DOHH2 (cell line): ENCODE measurements around the gene SHCBP1L.

ENCODE experiments used
- H3F3A ChIP-seq: fragments of 200-600 bp; sonication (generic), shearing (Covaris generic); 2 replicates; pipeline ENCODE4 v1.6.0; 2016; ENCODE audit warnings: antibody characterized with exemption, mild to moderate bottlenecking; ENCODE audit not compliant: control insufficient read depth, insufficient read depth
- H3K27ac ChIP-seq: fragments of 200-600 bp; sonication (generic); 2 replicates; pipeline ENCODE4 v1.5.1; 2014; ENCODE audit warnings: low read depth, mild to moderate bottlenecking, low read length, moderate library complexity
- H3K27me3 ChIP-seq: fragments of 200-600 bp; sonication (generic); 2 replicates; pipeline ENCODE4 v1.6.1; 2014; ENCODE audit warnings: mild to moderate bottlenecking, low read length, mixed read lengths; ENCODE audit not compliant: control insufficient read depth
- H3K36me3 ChIP-seq: fragments of 200-600 bp; sonication (generic); 2 replicates; pipeline ENCODE4 v1.6.1; 2014; ENCODE audit warnings: mild to moderate bottlenecking, low read length, moderate library complexity, mixed read lengths; ENCODE audit not compliant: control insufficient read depth
- H3K4me1 ChIP-seq: fragments of 200-600 bp; sonication (generic); 2 replicates; pipeline ENCODE4 v1.6.1; 2014; ENCODE audit warnings: mild to moderate bottlenecking, low read length, mixed read lengths; ENCODE audit not compliant: control insufficient read depth
- H3K4me2 ChIP-seq: fragments of 200-600 bp; sonication (generic); 2 replicates; pipeline ENCODE4 v1.6.0; 2014; ENCODE audit warnings: mild to moderate bottlenecking, low read length, moderate library complexity
- H3K4me3 ChIP-seq: fragments of 200-600 bp; sonication (generic); 2 replicates; pipeline ENCODE4 v1.5.1; 2014; ENCODE audit warnings: mild to moderate bottlenecking, low read length, mixed read lengths
- H3K79me2 ChIP-seq: fragments of 200-600 bp; sonication (generic); 2 replicates; pipeline ENCODE4 v1.6.1; 2014; ENCODE audit warnings: mild to moderate bottlenecking, low read length, mixed read lengths; ENCODE audit not compliant: control insufficient read depth
- H3K9me2 ChIP-seq: fragments of 200-600 bp; sonication (generic); replicated peaks from 2 replicates; pipeline ENCODE4 v1.6.1; 2014; ENCODE audit warnings: mild to moderate bottlenecking, low read length, mixed read lengths; ENCODE audit not compliant: control insufficient read depth
- H3K9me3 ChIP-seq: fragments of 200-600 bp; sonication (generic); 2 replicates; pipeline ENCODE4 v1.6.1; 2014; ENCODE audit warnings: antibody characterized with exemption, low read length, mixed read lengths; ENCODE audit not compliant: control insufficient read depth, insufficient read depth
- H4K20me1 ChIP-seq: fragments of 200-600 bp; sonication (generic); 2 replicates; pipeline ENCODE4 v1.6.0; 2014; ENCODE audit warnings: low read depth, mild to moderate bottlenecking, antibody characterized with exemption, low read length, moderate library complexity; ENCODE audit not compliant: control insufficient read depth, insufficient read depth
- EZH2phosphoT487 ChIP-seq: fragments of 200-600 bp; sonication (generic); IDR thresholded peaks from 2 replicates; pipeline ENCODE4 v1.6.1; 2017; ENCODE audit warnings: borderline replicate concordance, mild to moderate bottlenecking, antibody characterized with exemption, low read length, moderate library complexity, mixed read lengths
- TF ChIP-seq, protein P1 (sequence below): fragments of 200-600 bp; sonication (generic); IDR thresholded peaks from one replicate; pipeline ENCODE4 v1.5.1; 2014; ENCODE audit warnings: antibody characterized with exemption, mild to moderate bottlenecking, low read depth, low read length; ENCODE audit not compliant: poor library complexity, severe bottlenecking

The SHCBP1L gene

GRCh38 chr1:182990413-182991144 lies 37.6 kb upstream of the SHCBP1L start:
- TF ChIP-seq, protein P1, sequence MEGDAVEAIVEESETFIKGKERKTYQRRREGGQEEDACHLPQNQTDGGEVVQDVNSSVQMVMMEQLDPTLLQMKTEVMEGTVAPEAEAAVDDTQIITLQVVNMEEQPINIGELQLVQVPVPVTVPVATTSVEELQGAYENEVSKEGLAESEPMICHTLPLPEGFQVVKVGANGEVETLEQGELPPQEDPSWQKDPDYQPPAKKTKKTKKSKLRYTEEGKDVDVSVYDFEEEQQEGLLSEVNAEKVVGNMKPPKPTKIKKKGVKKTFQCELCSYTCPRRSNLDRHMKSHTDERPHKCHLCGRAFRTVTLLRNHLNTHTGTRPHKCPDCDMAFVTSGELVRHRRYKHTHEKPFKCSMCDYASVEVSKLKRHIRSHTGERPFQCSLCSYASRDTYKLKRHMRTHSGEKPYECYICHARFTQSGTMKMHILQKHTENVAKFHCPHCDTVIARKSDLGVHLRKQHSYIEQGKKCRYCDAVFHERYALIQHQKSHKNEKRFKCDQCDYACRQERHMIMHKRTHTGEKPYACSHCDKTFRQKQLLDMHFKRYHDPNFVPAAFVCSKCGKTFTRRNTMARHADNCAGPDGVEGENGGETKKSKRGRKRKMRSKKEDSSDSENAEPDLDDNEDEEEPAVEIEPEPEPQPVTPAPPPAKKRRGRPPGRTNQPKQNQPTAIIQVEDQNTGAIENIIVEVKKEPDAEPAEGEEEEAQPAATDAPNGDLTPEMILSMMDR, result no peak
- TF ChIP-seq EZH2phosphoT487, result no peak
- H3K27me3 ChIP-seq, result peaks cover 16% of the 10 kb centered on the region
- H3K27ac ChIP-seq, result no peak overlapping the region
- H3K4me1 ChIP-seq, result no peaks in the 10 kb centered on the region
- no peak overlapping the region for H3K4me3 ChIP-seq
- no peaks in the 10 kb centered on the region for H3F3A ChIP-seq
- H3K9me2 ChIP-seq, result no peaks in the 10 kb centered on the region
- no peaks in the 10 kb centered on the region for H3K9me3 ChIP-seq
- no peak overlapping the region for H3K4me2 ChIP-seq
- no peaks in the 10 kb centered on the region for H3K36me3 ChIP-seq
- no peaks in the 10 kb centered on the region for H3K79me2 ChIP-seq
- H4K20me1 ChIP-seq, result no peaks in the 10 kb centered on the region

DNA sequence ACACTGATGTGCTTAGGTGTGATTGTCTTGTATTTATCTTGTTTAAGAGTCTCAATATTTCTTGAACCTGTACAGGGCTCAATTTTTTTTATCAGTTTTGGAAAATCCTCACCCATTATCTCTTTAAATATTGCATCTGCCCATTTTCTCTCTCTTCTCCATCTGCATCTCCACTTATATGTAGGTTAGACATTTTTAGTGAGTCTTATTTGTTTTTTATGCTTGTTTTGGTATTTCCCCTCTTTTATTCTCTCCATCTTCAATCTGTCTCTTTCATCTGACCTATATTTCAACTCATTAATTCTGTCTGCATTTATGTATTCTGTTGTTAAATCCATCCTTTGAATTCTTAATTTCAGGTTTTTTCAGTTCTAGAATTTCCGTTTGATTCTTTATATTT lies 32.9 kb upstream of the SHCBP1L start:
- Histone ChIP-seq H3K79me2 (no peaks in the 10 kb centered on the region), H3K9me3 (no peaks in the 10 kb centered on the region), H3K9me2 (no peaks in the 10 kb centered on the region), H3K27me3 (peaks cover 3% of the 10 kb centered on the region; the same call in 1 of the 2 replicates), H3F3A (no peaks in the 10 kb centered on the region), H3K4me1 (no peaks in the 10 kb centered on the region), H3K4me3 (no peak overlapping the region), H3K36me3 (no peaks in the 10 kb centered on the region), H3K27ac (no peak overlapping the region), H4K20me1 (no peaks in the 10 kb centered on the region), H3K4me2 (no peak overlapping the region)
- TF ChIP-seq, protein P1, result no peak
- no peak for TF ChIP-seq EZH2phosphoT487

DNA sequence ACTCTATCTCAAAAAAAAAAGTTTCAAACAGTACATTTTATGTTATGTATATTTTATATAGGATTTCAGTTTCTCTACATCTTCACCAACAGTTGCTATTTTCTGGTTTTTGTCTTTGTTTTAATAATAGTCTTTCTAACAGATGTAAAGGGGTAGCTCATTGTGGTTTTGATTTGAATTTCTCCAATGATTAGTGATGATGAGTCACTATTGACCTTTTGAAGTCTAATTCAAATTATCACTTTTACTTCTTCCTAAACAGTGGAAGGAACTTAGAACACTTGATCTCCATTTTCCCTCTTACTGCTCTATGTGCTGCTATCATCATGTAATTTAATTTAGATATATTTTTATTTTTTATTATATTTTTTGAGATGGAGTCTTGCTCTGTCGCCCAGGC lies 31.7 kb upstream of the SHCBP1L start:
- Histone ChIP-seq H3K27me3 (no peaks in the 10 kb centered on the region), H3K27ac (no peak overlapping the region), H3K9me3 (no peaks in the 10 kb centered on the region), H3K36me3 (no peaks in the 10 kb centered on the region), H3K4me1 (no peaks in the 10 kb centered on the region), H4K20me1 (no peaks in the 10 kb centered on the region), H3K9me2 (no peaks in the 10 kb centered on the region), H3F3A (no peaks in the 10 kb centered on the region), H3K4me3 (no peak overlapping the region), H3K4me2 (no peak overlapping the region), H3K79me2 (no peaks in the 10 kb centered on the region)
- TF ChIP-seq, protein P1, result no peak
- TF ChIP-seq EZH2phosphoT487, result no peak
